Cerebellar nuclear complex (tissue), 1 donor: ENCODE measurements around the gene ADM2.
"Not testable (repeated sequence)": the region's sequence is repeated elsewhere in the genome, so short reads cannot be mapped to it uniquely, and the experiment has no call there.

ENCODE experiments used
- DNase-seq, 2 experiments: peaks; one replicate each; lab custom pipeline; 2025; lab: John Stamatoyannopoulos, UW

The ADM2 gene

DNA sequence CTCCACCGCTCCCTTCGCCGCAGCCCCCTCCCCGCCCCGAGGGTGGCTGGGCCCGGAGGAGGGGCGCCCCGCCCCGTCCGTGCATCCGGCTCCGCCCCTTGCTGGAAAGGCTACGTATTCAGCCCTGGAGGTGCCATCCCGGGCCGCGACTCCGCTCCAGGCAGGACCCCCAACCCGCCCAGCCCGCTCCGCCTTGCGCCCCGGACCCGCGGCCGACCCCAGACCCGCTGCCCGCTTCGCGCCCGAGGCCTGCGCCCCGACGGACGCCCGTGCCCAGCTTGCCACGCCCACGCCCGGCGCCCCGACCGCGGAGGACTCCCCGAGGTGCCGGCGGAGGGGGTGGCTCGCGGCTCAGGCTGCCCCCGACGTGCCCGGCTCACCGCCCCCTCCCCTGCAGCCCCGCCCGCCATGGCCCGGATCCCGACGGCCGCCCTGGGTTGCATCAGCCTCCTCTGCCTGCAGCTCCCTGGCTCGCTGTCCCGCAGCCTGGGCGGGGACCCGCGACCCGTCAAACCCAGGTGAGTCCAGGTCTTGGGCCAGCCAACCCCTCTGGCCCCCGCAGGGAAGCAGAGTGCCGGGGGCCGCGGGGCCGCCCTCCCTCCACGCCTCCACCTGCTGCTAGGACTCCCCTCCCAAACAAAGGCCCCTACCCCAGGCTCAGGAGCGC lies at the start of gene ADM2:
TSS of gene ADM2 (plus strand) at position 104 of the 667 bp plus-strand sequence. CDS start at position 409, 305 bp downstream.
- DNase-seq = no peak

- no peak for DNase-seq
These were observed 49.0 kb upstream of the ADM2 start for GRCh38 chr22:50432131-50432876.

GRCh38 chr22:50432877-50433510 lies 48.3 kb upstream of the ADM2 start:
- not testable (repeated sequence) for DNase-seq

GRCh38 chr22:50434849-50435248 lies 46.5 kb upstream of the ADM2 start:
- DNase-seq = no peak

DNA sequence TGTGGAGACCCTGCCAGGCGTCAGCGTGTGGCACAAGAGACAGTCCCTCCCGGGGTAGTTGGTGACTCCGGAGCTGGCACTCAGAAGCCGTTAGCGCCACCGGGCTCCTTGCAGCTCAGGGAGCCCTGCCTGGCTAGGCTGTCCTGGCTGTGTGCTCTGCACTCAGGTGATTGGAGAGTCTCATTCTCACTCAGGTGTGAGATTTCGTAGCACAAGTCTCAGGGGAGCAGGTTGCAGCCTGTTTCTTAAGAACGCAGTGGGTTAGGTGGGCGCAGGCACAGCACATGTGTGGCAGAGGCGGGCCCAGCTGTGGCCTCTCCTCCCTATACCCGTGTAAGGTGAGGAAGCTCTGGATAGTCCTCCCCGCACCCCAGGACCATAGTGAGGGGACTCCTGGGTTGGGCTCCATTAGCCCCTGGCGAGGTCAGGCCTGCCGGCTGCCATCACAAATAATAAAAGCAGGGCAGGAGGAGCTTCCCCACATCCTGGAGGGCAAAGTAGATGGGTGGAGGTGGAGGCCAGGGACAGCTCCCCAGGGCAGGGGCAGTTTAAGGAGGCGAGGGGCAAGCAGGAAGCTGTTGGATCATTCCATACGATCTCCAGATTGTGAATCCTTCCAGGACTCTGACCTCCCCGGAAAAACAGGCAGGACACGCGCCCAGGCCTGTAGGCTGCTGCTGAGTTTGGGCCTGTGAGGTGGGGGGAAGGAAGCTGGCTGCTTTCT lies 45.9 kb upstream of the ADM2 start:
- DNase-seq = no peak

DNA sequence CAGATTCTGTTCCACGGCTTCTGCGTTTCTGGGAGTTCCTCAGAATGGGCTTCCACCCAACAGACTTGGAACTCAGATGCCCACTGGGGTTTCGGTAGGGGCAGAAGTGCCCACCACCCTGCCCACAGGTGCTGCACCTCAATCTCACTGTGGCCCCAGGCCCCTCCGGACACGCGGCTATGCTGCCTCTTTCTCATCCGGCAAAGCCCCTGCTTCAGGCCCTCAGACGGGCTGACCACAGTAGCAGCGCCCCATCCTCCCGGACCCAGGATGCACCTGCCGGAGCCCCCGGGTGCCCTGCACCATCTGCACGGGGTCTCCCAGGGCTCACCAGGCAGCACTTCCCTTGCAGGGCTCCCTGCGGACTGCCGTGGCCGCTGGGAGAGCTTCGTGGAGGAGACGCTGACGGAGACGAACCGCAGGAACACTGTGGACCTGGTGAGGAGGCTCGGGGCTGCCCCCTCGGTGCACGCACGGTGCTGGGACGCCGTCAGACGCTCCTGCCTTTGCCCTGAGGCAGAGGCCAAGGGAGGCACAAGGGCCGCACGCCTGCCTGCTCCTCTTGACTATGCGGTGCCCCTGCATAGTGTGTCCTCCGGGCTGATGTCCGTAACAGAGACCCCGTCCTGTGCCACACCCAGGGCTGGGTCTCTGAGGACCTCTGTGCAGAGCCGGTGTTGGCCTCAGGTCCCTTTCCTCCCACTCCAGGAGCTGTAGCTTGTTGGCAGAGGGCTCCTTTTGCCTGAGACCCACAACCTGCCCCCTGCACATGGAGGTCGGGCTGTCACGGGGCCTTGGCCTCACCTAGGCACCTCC lies 45.1 kb upstream of the ADM2 start:
- no peak for DNase-seq

DNA sequence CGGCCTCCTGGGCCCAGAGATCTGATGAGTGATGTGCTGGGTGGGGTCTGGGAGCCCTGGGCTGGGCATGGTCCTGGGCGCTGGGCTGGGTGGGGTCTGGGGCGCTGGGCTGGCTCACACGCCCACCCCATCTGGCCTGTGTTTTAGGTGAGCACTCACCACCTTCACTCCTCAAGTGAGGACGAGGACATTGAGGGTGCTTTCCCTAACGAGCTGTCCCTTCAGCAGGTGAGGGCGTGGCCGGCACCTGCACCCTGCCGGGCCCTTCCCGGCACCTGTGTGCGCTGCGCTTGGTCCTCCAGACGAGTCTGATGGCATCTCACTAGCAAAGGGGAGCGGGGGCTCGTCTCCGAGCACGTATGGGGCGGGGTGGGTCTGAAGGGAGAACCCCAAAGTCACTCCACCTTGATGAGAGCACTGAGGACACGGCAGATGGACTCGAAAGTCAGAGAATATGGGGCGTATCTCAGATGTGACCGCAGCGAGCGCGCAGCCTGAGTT lies 44.5 kb upstream of the ADM2 start:
- no peak for DNase-seq

DNA sequence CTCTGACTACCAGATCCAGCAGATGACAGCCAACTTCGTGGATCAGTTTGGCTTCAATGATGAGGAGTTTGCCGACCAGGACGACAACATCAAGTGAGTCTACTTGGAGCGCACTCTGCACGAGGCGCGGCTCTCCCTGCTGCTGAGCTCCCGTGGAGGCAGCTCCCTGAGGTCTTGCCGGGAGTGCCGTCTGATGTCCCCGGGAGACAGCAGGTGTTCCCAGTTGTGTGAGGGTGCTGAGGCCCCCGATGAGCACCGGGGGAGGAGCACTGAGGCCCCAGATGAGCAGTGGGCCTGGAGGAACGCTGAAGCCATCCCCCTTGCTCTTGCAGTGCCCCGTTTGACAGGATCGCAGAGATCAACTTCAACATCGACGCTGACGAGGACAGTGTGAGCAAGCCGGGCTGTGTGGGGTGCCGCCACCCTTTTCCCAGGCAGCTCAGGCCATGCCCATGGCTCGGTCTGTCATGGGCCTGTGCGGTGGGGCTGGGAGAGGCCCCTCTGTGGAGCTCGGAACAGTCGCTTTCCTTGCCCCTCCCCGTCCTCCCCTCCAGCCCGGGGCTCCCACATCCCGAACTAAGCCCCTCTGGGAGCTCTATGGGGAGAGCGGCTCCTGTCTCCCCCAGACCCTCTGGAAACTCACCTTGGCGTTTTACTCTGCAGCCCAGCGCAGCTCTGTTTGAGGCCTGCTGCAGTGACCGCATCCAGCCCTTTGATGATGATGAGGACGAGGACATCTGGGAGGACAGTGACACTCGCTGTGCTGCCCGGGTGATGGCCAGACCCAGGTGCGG lies 43.6 kb upstream of the ADM2 start:
- DNase-seq = no peak

DNA sequence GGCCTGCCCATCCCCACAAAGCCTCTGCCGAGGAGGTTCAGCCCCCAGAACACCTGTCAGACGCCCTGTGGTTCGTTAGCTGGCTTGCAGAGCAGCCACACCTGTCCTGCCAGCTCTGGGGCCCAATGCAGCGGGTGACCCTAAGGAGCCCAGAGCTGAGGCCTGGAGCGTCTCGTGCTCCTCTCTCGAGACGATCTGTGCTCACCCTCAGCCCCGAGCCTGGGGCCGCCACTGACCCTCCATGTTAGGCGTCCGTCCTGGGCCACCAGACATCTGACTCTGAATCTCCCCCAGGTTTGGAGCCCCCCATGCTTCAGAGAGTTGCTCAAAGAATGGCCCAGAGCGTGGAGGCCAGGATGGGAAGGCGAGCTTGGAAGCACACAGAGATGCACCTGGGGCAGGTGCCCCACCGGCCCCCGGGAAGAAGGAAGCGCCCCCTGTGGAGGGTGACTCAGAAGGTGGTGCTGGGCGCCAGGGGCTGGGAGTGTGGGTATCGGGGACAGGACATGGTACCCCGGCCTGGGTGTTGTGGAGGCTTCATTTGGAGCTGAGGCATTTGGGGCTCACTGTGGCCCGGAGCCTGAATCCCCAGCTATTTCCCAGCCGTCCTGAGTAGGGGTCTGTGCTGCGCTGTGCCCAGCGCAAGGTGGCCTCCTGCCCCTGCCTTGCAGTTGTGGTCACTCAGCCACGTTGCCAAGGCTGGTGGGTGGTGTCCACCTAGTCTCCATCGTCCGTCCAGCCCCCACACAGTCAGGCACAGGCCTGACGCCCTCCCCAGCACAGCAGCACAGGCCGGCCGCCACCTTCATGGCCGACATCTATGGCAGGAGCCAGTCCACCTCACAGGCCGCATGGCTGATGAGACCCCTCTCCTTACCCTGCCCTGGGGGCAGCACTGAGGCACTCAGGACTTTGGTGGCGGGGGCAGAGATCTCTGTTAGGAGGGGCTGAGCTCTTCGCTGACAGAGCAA lies 42.8 kb upstream of the ADM2 start:
- no peak for DNase-seq

DNA sequence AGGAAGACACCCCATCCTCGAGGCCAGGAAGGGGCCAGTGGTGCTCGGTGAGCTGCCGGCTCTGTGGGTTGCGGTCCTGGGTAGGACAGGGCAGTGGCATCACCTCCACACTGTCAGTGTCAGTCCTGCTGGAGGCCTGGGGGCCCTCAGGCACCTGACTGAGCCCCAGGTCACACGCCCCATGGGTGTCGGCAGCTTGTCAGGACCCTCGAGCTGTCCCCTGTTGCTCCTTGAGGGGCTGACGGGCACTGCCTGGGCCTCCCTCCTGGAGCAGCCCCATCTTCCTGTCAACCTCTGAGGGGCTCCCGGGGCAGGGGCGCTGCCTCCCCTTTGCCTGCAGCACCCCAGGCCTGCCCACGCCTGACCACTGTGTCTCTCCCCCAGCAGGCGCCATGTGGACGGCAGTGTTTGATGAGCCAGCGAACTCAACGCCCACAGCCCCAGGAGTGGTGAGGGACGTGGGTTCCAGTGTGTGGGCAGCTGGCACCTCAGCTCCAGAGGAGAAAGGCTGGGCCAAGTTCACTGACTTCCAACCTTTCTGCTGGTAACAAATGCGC lies 42.0 kb upstream of the ADM2 start:
- no peak for DNase-seq

GRCh38 chr22:50439871-50440331 lies 41.4 kb upstream of the ADM2 start:
- no peak for DNase-seq

- DNase-seq = no peak
These were observed 40.6 kb upstream of the ADM2 start for GRCh38 chr22:50440544-50441249.

GRCh38 chr22:50441428-50441993 lies 39.8 kb upstream of the ADM2 start:
- DNase-seq = no peak

DNA sequence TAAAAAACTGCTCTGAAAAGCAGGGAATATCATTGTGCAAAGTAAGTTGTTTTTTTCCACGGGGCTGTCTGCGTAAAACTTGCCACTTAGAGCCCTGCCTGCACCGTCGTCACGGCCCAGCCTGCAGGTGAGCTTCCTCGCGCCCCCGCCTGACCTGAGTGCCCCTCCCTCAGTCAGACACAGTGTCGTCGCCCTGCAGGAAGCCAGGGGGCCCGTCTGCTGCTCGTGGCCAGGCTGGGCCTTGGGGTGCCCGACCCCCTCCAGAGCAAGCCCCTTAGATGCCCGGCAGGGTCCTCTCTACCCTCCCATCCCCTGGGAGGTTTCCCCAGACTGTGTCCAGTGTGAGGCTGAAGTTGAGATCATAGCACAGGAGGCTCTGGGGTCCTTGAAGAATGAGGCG lies 38.1 kb upstream of the ADM2 start:
- no peak for DNase-seq

DNA sequence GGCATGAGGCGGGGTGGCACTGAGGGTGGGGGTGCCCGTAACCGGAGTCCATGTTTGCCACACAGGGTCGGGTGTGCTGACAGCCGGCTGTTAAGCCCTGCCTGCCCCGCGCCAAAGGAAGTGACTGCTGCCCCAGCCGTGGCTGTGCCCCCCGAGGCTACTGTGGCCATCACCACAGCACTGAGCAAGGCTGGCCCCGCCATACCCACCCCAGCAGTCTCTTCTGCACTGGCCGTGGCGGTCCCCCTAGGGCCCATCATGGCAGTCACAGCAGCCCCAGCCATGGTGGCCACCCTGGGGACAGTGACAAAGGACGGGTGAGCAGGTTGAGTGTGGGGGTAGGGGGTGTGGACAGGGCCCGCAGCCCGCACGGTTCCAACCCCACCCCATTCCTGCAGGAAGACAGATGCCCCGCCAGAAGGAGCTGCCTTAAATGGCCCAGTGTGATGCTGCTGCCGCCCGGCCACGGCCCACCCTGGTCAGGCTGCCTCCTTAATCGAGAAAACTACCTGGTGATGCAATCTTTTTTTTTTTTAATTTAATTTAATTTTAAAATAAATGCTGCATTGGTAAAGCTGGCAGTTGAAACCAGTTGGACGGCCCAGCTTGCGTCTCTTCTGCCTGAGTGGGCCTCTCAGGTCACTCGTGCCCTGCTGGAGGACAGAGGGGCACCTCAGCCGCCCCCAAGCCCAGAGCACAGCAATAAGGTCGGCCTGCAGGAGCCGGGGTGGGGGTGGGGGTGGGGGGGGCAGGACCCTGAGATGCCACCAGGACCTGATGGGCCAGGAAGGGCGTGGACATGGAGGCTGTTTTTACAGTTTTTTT lies 37.3 kb upstream of the ADM2 start:
- no peak for DNase-seq

- DNase-seq = no peak
These were observed 36.7 kb upstream of the ADM2 start for GRCh38 chr22:50444663-50445062.
